NCI-H748 (cell line): ENCODE results near the gene RPS19BP1.

Experiments
- DNase-seq: peaks from one replicate; lab custom pipeline; 2025; ENCODE audit not compliant: unreplicated experiment; lab: John Stamatoyannopoulos, UW

Gene RPS19BP1

GRCh38 chr22:39490966-39491680 is 41.4 kb downstream of the RPS19BP1 start:
- no peak for DNase-seq

GRCh38 chr22:39490135-39490798 is 42.3 kb downstream of the RPS19BP1 start:
- DNase-seq, result peak; percentile 83

- DNase-seq, result no peak
These were observed 43.2 kb downstream of the RPS19BP1 start for GRCh38 chr22:39489094-39490068.

- DNase-seq, result no peak
These were observed 43.9 kb downstream of the RPS19BP1 start for GRCh38 chr22:39488563-39489083.

GRCh38 chr22:39487826-39488520 is 44.6 kb downstream of the RPS19BP1 start:
- no peak for DNase-seq

- DNase-seq, result no peak
These were observed 45.4 kb downstream of the RPS19BP1 start for GRCh38 chr22:39486951-39487825.

GRCh38 chr22:39482768-39483167 is 49.8 kb downstream of the RPS19BP1 start:
- DNase-seq, result no peak

GRCh38 chr22:39481595-39481994 is 51.0 kb downstream of the RPS19BP1 start:
- DNase-seq, result no peak

- DNase-seq, result no peak
These were observed 51.5 kb downstream of the RPS19BP1 start for GRCh38 chr22:39481054-39481453.

- DNase-seq, result no peak
These were observed 52.0 kb downstream of the RPS19BP1 start for GRCh38 chr22:39480557-39480956.

- no peak for DNase-seq
These were observed 53.3 kb downstream of the RPS19BP1 start for GRCh38 chr22:39479254-39479653.
